GM18909 (cell line): Measurements from ENCODE around the gene SERPINB1.

Source experiments
- ATAC-seq: cut with Tn5 transposase; IDR thresholded peaks from one replicate; pipeline ENCODE4 v1.9.1; 2021; ENCODE audit warnings: mild to moderate bottlenecking; ENCODE audit not compliant: unreplicated experiment, poor library complexity

Gene SERPINB1

DNA sequence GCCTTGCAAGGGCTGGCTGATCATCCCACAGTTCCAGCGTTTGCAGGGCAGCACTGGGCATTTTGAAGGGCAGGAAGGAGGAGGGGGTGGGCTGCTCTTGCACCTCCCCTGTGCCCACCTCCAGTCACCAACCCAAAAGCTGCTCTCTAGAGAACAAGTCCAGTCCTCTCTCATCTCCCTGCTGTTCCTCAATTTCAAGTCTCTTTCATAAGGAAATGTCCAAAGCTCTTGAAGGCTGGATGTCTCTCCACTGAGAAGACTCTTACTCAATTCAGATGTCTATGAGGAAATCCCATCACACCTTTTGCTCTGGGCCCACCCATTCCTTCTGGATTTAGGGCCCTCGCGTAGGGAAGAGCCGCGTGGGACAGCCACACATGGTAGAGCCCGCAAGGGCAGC lies 44.8 kb downstream of the SERPINB1 start:
- ATAC-seq, result no peak

DNA sequence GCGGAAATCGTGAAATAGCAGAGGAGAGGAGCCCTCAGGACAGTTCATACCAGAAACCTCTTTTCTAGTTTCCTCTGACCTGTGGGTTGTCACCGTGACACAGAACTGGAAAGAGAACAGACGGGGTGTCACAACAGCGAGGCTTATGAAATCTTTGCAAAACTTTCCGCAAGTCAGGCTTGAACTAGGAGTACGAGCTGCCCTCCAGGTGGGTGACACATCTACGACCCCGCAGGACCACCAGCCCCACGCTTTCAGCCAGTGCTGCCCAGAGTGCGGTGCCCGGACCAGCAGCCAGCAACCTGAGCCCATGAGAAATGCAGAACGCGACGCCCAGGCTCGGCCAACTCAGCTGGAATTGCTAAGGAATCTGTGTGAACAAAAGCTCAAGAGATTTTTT lies 45.7 kb downstream of the SERPINB1 start:
- no peak for ATAC-seq

DNA sequence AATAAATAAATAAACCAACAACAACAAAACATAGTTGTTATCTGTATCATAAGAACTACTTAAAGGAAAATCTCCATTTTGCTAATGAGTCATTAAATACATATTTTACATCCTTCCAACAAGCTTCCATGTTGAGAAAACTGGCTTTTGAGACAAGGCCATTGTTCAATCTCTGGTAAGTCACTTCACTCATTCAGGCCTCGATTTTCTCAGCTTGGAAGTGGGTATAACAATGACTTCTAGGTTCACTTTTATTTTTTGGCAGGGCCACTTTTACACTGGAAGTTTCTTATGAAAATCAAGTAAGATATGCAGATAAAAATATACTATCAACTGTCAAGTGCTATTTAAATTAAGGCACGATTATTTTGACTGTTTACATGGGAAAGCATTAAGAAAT lies 46.5 kb downstream of the SERPINB1 start:
- no peak for ATAC-seq

DNA sequence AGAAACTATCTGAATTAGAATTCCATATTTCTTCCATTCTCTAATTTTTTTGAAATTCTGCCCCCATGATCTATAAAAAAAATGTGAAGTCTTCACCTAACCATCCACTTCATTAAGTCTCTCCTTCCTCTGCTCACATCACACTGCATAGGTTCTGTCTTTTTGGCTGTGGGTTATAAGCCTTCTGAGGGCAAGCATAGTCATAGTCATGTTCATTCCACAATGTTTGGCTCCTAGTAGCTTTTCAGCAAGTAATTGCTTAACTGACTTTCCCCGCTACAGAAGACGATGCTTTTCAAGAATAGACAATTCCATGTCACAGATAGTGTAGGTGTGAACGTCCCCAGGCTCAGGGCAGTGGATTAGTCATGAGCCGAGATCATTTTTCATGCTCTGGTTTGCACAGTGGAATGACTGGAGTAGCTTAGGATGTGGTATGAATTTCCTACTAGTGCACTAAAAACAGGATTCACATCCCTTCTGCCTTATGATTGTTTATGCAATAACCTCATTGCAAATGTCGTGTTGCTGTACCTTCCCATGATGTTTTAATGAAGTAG lies 47.4 kb downstream of the SERPINB1 start:
- no peak for ATAC-seq

DNA sequence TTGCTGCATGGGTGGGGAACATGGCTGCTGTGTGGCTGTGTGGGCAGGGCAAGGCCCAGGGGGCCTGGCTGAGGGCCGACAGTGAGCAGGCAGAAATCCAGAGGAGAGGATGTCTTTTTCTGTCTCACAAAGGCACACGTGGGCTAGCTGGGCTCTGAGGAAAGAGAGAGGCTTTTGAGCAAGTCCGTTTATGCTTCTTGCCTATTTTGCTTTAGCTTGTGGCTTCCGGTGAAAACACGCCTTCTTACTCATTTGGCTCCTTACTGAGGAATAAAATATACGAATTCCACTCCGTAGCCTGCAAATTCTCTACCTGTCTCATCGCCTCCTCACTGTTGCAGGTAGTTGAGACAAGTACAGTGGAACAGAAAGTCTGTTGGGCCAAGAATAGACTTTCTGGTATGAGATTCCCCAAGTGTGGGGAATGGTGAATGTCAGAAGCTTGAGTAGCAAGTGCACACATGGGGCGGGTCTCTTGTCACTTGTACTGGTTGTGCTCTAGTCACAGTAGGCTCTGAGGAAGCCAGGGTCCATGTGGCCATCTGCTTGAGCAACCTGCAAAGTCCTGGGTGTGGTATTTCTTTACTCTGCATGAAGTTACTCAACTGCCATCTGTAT lies 48.0 kb downstream of the SERPINB1 start:
- no peak for ATAC-seq

DNA sequence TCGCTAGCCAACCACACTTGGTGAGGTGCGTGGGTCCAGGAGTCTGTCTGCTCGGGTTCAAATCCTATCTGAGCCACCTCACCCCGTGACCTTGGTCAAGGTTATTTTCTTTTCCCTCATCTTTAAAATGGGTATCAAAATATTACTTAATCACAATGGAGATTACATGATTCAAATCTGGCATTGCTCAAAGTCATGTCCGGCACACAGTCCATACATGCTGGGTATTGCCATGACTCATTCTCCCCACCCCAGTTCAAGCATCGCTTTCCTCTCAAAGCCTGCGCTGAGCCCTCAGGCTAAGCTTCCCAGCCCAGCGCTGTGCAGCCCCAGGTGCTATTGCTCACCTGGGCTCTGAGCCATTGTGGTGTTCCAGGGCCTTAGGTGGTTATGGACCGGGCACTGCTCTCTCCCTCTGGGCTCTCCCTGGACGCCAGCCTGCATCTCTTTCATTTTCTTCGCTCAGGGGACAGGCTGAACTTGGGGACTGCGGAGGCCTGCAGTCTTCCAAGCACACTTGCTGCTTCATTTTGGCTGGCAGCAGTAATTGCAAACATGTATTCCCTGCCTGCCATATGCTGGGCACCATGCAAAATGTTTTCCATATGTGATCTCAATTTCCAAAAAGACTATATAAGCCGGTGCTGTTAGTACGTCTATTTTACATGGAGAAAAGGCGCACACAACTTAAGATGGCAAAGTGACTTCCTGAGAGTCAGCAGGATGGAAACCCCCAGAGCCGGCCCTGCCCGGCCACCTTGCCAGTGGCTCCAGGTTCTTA lies 49.1 kb downstream of the SERPINB1 start:
- ATAC-seq, result no peak

DNA sequence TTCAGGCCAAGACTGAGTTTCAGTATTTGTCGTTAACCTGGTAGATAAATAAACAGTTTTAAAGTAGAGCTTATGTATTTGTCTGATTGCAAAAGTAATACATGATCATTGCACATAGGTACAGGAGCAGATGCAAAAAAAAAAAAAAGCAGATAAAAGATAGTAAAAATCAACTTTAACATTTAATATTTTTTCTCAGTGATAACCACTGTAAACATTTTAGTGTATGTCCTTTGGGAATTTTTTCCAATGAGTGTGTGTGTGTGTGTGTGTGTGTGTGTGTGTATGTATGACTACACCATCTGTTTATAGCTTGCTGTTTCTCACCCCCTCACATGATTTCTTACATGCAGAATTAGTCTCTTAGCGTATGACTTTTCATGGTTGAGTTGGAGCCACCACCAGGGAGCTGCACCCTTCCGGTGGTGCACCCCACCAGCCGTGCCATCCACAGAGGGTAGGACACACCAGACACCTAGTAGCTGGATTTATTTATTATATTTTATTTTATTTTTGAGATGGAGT lies 50.2 kb downstream of the SERPINB1 start:
- no peak for ATAC-seq

DNA sequence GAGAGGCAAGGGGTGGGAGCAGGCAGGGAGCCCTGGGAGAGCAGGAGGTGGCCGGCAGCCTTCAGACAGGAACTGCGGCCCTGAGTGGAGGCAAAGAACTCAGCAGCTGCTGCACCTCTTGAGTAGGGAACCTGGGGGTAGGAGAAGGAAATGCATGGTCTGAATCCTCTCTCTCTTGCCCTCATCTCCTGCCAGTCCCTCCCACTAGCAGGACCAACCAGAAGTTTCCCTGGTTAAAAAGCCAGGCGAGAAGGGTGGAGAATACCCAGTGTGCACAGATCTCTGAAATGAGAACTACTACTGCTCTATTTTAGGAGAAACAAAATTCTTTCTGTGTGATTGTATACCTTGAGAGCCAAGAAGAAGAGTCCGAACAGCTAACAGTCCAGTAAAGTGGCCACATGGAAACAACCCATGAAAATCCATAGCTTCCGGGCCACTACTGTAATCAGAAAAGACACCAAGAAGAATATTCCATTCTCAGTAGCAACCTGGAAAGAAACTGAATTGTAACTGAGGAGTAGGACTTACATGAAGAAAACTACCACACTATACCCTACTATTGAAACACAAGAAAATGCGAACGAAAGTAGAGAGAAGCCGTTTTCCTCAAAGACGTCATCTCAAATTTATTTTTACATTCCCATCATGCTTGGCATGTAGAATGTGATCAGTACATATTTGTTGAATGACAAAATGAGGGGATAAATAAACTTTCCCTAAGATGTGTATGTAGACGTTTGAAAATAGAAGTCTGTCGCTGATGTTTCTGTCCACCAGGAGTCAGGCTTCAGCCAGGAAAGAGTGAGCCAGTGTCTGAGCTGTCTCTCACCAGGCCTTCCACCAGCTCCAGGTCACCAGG lies 50.8 kb downstream of the SERPINB1 start:
- peak; percentile 69 for ATAC-seq

DNA sequence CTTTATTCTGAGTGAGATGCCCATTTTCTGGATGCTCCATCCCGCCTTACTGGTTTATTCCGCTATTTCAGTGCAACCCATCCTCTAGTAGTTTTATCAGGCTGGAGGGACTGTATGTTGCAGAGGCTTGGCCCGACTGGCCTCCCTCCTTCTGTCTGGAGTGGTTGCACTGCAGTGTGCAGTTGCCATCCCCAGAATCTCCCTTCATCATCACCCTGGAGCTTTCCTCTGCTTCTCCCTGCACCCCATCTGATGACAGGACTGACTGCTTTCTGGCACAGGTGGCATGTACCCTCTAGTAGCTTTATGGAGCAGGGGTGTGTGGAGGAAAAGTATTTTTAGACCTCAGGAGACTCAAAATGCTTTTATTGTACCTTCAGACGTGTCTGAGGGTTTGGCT lies 55.4 kb downstream of the SERPINB1 start:
- no peak for ATAC-seq

DNA sequence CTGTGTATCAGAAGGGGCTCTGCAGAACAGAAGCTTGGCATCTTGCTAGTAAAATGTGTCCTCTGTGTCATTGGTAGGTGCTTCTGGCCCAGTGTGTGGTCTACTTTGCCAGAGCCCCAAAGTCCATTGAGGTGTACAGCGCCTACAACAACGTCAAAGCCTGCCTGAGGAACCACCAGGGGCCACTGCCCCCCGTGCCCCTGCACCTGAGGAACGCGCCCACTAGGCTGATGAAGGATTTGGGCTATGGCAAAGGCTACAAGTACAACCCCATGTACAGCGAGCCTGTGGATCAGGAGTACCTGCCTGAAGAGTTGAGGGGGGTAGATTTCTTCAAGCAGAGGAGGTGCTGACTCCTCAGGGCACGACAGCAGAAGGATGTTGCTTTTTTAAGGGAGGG lies 56.7 kb downstream of the SERPINB1 start:
- no peak for ATAC-seq

DNA sequence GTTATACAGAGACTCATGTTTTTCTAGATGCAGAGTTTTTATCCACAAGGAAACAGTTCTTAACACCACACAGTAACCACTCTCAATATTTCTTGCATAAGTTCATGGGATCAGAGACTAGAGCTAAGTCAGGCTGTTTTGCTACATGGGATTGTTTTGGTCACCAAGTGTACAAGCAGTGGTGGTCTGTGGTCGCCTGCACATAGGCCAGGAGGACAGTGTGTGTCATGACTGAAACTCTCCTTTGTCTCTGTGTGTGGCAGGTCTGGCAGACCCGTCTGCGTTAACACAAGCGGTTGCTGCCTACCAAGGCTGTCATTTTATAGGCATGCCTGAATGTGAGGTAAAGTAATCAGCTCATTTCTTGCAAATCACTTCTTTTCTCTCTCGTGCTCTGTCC lies 57.6 kb downstream of the SERPINB1 start:
- no peak for ATAC-seq

DNA sequence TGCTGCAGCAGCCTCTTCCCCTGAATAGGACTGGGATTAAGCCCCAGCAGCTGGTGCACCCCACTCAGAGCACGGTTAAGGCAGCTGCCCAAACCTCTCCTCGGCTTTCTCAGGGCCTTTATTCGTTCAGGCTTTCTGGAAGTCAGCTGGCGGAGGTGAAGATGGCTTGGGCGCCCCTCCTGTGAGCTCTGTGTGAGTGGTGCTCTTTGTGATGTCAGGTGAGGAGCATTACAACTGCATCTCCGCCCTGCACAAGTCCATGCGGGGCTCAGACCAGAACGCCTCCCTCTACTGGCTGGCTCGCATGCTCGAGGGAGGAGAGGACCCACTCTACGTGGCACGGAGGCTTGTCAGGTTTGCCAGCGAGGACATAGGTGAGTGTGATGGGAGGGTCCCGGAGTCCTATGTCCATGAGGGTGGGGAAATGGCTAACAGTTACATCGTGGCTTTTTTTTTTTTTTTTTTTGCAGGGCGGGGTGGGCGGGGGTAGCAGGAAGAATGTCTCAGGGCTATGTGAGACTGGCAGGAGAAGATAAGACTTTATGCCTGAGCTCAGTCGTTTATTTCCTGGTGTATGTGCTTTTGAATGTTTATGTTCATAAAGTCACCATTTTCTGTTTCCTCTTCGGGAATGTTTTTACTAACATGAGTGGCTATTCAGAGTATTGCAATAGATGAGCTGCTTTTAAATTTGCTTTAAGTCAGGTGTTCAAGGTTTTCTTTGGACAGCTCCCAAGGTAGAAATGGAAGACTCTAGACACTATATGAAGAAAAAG lies 58.3 kb downstream of the SERPINB1 start:
- no peak for ATAC-seq

DNA sequence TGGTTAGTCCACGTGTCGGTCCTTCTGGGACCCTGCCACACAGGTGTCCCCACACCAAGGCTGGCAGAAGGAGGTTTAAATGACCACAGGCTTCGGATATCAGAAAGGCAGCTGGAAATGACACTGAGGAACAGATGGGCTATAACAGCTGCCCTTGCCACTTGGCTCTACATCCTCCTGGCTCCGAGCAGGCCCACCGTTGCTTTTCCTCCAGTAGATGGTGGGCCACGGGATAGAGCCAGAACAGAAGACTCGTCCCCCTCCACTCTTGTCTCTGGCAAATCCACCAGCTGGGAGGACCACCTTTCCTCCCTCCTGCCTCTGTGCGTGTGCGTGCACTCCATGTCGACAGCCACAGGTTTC lies 58.9 kb downstream of the SERPINB1 start:
- ATAC-seq, result no peak

DNA sequence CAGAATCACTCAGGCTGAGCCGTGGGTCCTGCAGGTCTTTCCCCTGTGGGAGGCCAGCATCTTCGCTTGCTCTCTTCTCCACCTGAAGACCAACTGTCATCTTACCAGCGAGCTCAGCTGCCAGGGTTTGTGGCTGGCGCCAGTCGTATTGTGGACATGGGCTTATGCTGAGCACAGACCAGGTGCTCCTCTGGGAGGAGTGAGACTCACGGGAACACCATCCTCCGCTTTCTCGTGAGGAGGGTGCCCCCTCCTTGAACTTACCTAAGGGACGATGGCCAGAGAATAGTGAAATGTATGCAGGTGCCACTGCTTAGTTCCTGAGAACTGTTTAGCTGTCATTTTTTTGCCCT lies 59.3 kb downstream of the SERPINB1 start:
- no peak for ATAC-seq
